Thoracic aorta (tissue), 2 donors: ENCODE results near the gene RNF227. TPM values are rescaled to one million over a fixed set of nuclear protein-coding genes. Genes with fewer than 3 reads are reported as not detected.

Experiments used
- ATAC-seq: fragments of 150-250 bp; one replicate; pipeline ENCODE4 v1.8.0; 2017; ENCODE audit warnings: low read depth; ENCODE audit not compliant: insufficient number of reproducible peaks, low FRiP score
- DNase-seq: peaks from one replicate; pipeline ENCODE4 v3.0.0-alpha.2; 2020; ENCODE audit warnings: low spot score
- H3K27ac ChIP-seq, 2 donors: fragments of 200-600 bp; sonication (generic); 1 replicate in 1 of 2; 2 replicates in 1 of 2; pipeline ENCODE4 v1.5.1; 2016; ENCODE audit warnings: mild to moderate bottlenecking in 2 of 2, moderate library complexity in 2 of 2
- H3K27me3 ChIP-seq: fragments of 200-600 bp; sonication (generic); replicated peaks from 2 replicates; pipeline ENCODE4 v1.6.0; 2016; ENCODE audit warnings: mild to moderate bottlenecking; ENCODE audit not compliant: insufficient read depth
- H3K36me3 ChIP-seq: fragments of 200-600 bp; sonication (generic); one replicate; pipeline ENCODE4 v1.5.1; 2016
- H3K4me1 ChIP-seq, 2 donors: fragments of 200-600 bp; sonication (generic); 1 replicate in 1 of 2; 2 replicates in 1 of 2; pipeline versions ENCODE4 v1.5.1 to v1.6.0; 2016; ENCODE audit warnings: low read depth in 2 of 2, mild to moderate bottlenecking in 1 of 2; ENCODE audit not compliant: control insufficient read depth in 1 of 2
- H3K4me3 ChIP-seq: fragments of 200-600 bp; sonication (generic); 2 replicates; pipeline ENCODE4 v1.5.1; 2016; ENCODE audit warnings: mild to moderate bottlenecking
- H3K9me3 ChIP-seq: fragments of 200-600 bp; sonication (generic); 2 replicates; pipeline ENCODE4 v1.5.1; 2016
- CTCF ChIP-seq: fragments of 200-600 bp; sonication (generic); IDR thresholded peaks from one replicate; pipeline ENCODE4 v1.5.1; 2019; ENCODE audit warnings: antibody characterized with exemption
- total RNA-seq, 2 donors: library from RNA; depleted of rRNA; stranded (reverse); fragments of >200 nt; gene quantifications; one replicate each; pipeline versions ENCODE4 v1.1.0 to v1.2.3, GENCODE V29; 2016

Gene RNF227
- total RNA-seq, 2 donors from 2014 or later, result 3.3 to 5.4 TPM

DNA sequence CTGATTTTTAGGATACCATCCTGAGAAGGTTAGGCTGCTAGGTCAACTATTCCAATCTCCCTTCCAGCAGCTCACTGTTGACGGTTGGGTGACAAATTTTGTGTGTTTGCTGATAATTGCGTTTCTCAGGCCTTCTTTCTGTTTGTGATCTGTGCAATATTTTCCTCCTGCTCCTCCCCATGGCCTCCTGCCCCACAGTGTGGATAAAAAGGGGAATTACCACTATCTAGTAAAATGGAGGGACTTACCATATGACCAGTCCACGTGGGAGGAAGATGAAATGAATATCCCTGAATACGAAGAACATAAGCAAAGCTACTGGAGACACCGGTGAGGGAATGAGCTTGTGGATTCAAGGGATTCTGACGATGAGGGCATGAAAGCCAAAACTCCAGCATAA lies 18.3 kb downstream of the RNF227 start:
- TF ChIP-seq CTCF, result no peak
- H3K27ac ChIP-seq, result no peak overlapping the region
- ATAC-seq (no peak), DNase-seq (no peak)
- H3K9me3 ChIP-seq, result no peaks in the 10 kb centered on the region
- peaks cover 70% of the 10 kb centered on the region for H3K36me3 ChIP-seq
- no peak overlapping the region for H3K4me3 ChIP-seq
- H3K27me3 ChIP-seq, result no peaks in the 10 kb centered on the region
- H3K4me1 ChIP-seq, result no peaks in the 10 kb centered on the region

GRCh38 chr17:7897090-7897489 lies 19.0 kb downstream of the RNF227 start:
- DNase-seq (no peak), ATAC-seq (no peak)
- no peak overlapping the region for H3K4me3 ChIP-seq
- TF ChIP-seq CTCF, result no peak
- H3K27ac ChIP-seq, result no peak overlapping the region
- peaks cover 65% of the 10 kb centered on the region for H3K36me3 ChIP-seq
- H3K4me1 ChIP-seq, result no peaks in the 10 kb centered on the region
- H3K27me3 ChIP-seq, result no peaks in the 10 kb centered on the region
- H3K9me3 ChIP-seq, result no peaks in the 10 kb centered on the region

DNA sequence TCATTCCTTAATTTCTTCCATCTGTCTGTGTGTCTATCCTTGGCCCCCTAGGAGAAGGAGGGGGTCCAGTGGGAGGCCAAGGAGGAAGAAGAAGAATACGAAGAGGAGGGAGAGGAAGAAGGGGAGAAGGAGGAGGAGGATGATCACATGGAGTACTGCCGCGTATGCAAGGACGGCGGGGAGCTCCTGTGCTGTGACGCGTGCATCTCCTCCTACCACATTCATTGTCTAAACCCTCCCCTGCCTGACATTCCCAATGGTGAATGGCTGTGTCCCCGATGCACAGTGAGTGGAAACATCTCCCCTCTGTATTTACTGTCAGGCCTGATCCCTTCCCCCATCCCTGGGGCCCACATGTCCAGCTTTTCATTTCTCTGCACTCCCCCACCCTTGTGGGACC lies 21.2 kb downstream of the RNF227 start:
- no peak overlapping the region for H3K4me3 ChIP-seq
- no peaks in the 10 kb centered on the region for H3K9me3 ChIP-seq
- H3K4me1 ChIP-seq, result peaks cover 0 to 3% of the 10 kb centered on the region in 2 donors
- H3K36me3 ChIP-seq, result peaks cover 64% of the 10 kb centered on the region
- no peak overlapping the region for H3K27ac ChIP-seq
- no peak for DNase-seq
- ATAC-seq, result no peak
- no peak for TF ChIP-seq CTCF
- H3K27me3 ChIP-seq, result no peaks in the 10 kb centered on the region

DNA sequence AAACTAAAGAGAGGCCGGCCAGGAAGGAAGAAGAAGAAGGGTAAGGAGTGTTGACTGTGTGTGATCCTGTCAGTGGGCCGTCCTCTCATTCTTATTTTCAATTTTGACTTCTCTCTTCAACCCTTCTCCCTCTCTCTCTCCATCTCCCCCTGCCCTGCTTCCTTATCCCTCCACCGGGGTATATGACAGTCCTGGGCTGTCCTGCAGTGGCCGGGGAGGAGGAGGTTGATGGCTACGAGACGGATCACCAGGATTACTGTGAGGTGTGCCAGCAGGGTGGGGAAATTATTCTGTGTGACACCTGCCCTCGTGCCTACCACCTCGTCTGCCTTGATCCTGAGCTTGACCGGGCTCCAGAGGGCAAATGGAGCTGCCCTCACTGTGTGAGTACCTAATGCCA lies 21.9 kb downstream of the RNF227 start:
- no peak overlapping the region for H3K4me3 ChIP-seq
- no peak overlapping the region for H3K27ac ChIP-seq
- peaks cover 58% of the 10 kb centered on the region for H3K36me3 ChIP-seq
- no peak for TF ChIP-seq CTCF
- H3K27me3 ChIP-seq, result no peaks in the 10 kb centered on the region
- DNase-seq (no peak), ATAC-seq (no peak)
- H3K4me1 ChIP-seq, result peaks cover 4 to 9% of the 10 kb centered on the region in 2 donors
- H3K9me3 ChIP-seq, result no peaks in the 10 kb centered on the region

DNA sequence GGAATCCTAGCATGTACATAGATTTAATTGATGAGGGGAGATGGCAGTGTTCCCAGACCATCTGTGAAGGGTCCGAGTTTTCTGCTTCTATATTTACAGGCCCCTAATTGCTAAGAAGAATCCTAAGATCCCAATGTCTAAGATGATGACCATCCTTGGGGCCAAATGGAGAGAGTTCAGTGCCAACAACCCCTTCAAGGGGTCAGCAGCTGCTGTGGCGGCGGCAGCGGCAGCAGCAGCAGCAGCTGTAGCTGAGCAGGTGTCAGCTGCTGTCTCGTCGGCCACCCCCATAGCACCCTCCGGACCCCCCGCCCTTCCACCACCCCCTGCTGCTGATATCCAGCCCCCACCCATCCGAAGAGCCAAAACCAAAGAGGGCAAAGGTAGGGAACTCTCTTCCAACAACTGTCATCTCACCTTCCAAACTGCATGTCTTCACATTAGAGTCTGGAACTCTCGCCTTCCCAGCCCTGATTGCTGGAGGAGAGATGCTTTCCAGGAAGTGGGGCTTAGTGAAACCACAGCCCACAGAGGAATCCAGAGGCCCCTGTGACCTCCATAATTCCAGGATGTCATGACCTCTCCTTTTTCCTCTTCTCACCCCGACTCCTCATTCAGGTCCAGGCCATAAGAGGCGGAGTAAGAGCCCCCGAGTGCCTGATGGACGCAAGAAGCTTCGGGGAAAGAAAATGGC lies 22.8 kb downstream of the RNF227 start:
- no peak for ATAC-seq
- H3K4me3 ChIP-seq, result no peak overlapping the region
- H3K27me3 ChIP-seq, result no peaks in the 10 kb centered on the region
- H3K36me3 ChIP-seq, result peaks cover 49% of the 10 kb centered on the region
- H3K27ac ChIP-seq, result no peak overlapping the region
- TF ChIP-seq CTCF, result no peak
- H3K4me1 ChIP-seq, result peaks cover 11 to 18% of the 10 kb centered on the region in 2 donors
- no peak for DNase-seq
- no peaks in the 10 kb centered on the region for H3K9me3 ChIP-seq
